Measurements from ENCODE around the gene ARSG. TPM values are rescaled to one million over a fixed set of nuclear protein-coding genes. Genes with fewer than 3 reads are reported as not detected.

The ARSG gene
- 0.35 and 1.4 TPM in 2 replicates for total RNA-seq

DNA sequence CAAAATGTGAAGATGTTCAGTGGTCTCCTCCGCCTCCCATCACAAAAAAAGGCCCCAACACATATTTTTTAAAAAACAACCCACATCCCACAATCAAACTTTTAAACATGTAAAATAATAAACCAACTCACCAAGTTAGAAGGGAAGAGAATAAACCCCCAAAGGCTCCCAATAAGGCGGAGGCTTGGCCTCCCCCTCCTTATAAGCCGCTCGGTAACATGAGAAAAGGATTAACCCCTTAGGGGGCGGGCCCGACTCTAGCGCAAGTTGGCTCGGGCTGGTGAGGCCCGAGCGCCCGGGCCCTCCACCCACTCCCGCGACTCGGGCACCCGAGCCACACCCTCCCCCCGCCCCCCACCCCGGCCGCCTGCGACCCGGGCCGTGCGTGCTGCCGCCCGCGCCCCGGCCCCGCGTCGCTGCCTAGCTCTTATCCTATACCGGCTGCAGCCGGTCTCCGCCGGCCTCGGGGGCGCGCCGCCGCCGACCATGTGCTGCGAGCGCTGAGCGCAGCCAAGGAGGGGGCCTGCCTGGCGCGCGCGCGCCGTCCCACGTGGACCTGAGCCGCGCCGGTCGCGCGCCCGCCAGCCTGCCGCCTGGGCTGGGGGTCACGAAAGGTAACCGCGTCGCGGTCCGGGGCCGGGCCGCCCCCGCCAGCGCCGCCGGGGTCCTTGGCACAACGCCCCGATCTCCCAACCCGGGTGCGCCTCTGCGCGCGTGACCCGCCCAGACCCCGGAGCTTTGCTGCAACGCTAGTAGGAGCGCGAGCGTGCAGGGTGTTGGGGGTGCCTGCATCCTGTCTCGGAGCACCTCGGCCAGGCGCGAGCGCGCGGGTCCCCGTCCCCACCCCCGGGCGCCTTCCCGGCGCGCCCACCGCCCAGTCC lies at the start of gene ARSG, which contains the start of gene SLC16A6:
TSS of gene ARSG (plus strand) at position 541 of the 881 bp plus-strand sequence. CDS start 15,999 bp downstream, outside the sequence.
TSS of gene SLC16A6 (minus strand) at position 173 of the 881 bp plus-strand sequence. CDS start 12,807 bp downstream, outside the sequence.

GRCh38 chr17:68247445-68248198 lies 43.7 kb upstream of the ARSG start, which contains the start of gene AMZ2:
AMZ2 (plus strand) TSS chr17:68248043; CDS start chr17:68250188, 2,145 bp downstream.

GRCh38 chr17:68457168-68457538 lies 165.9 kb downstream of the ARSG start, which contains the start of gene WIPI1:
WIPI1 (minus strand) TSS chr17:68457496; CDS start chr17:68457421, 75 bp downstream.

Other genes starting within 250 kb of the ARSG start
- gene AMZ2, start 43.5 kb upstream of the ARSG start, total RNA-seq = 52.7 and 61.8 TPM in 2 replicates
- gene SLC16A6, start 368 bp upstream of the ARSG start, total RNA-seq = 0.26 TPM in 1 of 2 replicates, not detected in the other
- 101 and 120 TPM in 2 replicates for gene WIPI1, start 166.0 kb downstream of the ARSG start, total RNA-seq
- gene PRKAR1A, start 220.9 kb downstream of the ARSG start, total RNA-seq = 119 and 152 TPM in 2 replicates